ENCODE data around the gene LCN1. TPM values are rescaled to one million over a fixed set of nuclear protein-coding genes. Genes with fewer than 3 reads are reported as not detected.
A peak's percentile ranks its signal among the peaks of the same experiment; 100 is the strongest.

The LCN1 gene
- total and polyA plus RNA-seq, 4 donors: not detected

GRCh38 chr9:135500525-135501260, 20.5 kb upstream of the LCN1 start, which contains the start of gene MRPS2:
TSS of gene MRPS2 (plus strand) at chr9:135500682. CDS start at chr9:135500711, 29 bp downstream.
- Histone ChIP-seq H3K27me3 (ENCODE audit: control insufficient read depth in 4 of 4, insufficient read depth in 4 of 4, low read length in 3 of 4) (no peaks in the 10 kb centered on the region), H3K4me3 (ENCODE audit: low read depth in 1 of 3, low read length in 3 of 3) (peak within 1 kb of the TSS; percentile 76 to 84 (median 80)), H3K9me3 (ENCODE audit: control insufficient read depth in 4 of 4, low read length in 3 of 4) (no peaks in the 10 kb centered on the region), H3K9ac (ENCODE audit: low read depth in 1 of 2, low read length in 2 of 2) (peak within 1 kb of the TSS; percentile 20 to 42), H3K36me3 (ENCODE audit: control insufficient read depth in 4 of 4, insufficient read depth in 3 of 4, low read depth in 1 of 4, low read length in 3 of 4) (peaks cover 3 to 23% (median 9%) of the 10 kb centered on the region in 4 donors), H3K4me1 (ENCODE audit: control insufficient read depth in 4 of 4, insufficient read depth in 4 of 4, low read length in 3 of 4) (peaks cover 6 to 35% (median 23%) of the 10 kb centered on the region in 4 donors), H3K27ac (ENCODE audit: low read depth in 1 of 2, low read length in 2 of 2) (peak within 1 kb of the TSS; percentile 43 to 82)
- WGBS: under 1% methylated on average over 92 of the region's 92 CpGs
- TF ChIP-seq, protein P1, sequence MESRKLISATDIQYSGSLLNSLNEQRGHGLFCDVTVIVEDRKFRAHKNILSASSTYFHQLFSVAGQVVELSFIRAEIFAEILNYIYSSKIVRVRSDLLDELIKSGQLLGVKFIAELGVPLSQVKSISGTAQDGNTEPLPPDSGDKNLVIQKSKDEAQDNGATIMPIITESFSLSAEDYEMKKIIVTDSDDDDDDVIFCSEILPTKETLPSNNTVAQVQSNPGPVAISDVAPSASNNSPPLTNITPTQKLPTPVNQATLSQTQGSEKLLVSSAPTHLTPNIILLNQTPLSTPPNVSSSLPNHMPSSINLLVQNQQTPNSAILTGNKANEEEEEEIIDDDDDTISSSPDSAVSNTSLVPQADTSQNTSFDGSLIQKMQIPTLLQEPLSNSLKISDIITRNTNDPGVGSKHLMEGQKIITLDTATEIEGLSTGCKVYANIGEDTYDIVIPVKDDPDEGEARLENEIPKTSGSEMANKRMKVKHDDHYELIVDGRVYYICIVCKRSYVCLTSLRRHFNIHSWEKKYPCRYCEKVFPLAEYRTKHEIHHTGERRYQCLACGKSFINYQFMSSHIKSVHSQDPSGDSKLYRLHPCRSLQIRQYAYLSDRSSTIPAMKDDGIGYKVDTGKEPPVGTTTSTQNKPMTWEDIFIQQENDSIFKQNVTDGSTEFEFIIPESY (IDR thresholded peaks at IDR 0.05): no peak
- TF ChIP-seq REST (IDR thresholded peaks at IDR 0.05) (peak; percentile 49), RAD21 (IDR thresholded peaks at IDR 0.05) (peak in 1 of 2 donors; percentile 58), GABPA (IDR thresholded peaks at IDR 0.05 in 1 of 2, conservative IDR thresholded peaks at IDR 0.05 in 1 of 2) (peak in 1 of 2 donors; percentile 56), YY1 (IDR thresholded peaks at IDR 0.05) (peak; percentile 62), EGR1 (IDR thresholded peaks at IDR 0.05; ENCODE audit: low read depth in 2 of 2) (peak; percentile 76 to 78), RXRA (IDR thresholded peaks at IDR 0.05) (no peak), FOXA1 (IDR thresholded peaks at IDR 0.05) (peak; percentile 22)
- TF ChIP-seq, protein P2, sequence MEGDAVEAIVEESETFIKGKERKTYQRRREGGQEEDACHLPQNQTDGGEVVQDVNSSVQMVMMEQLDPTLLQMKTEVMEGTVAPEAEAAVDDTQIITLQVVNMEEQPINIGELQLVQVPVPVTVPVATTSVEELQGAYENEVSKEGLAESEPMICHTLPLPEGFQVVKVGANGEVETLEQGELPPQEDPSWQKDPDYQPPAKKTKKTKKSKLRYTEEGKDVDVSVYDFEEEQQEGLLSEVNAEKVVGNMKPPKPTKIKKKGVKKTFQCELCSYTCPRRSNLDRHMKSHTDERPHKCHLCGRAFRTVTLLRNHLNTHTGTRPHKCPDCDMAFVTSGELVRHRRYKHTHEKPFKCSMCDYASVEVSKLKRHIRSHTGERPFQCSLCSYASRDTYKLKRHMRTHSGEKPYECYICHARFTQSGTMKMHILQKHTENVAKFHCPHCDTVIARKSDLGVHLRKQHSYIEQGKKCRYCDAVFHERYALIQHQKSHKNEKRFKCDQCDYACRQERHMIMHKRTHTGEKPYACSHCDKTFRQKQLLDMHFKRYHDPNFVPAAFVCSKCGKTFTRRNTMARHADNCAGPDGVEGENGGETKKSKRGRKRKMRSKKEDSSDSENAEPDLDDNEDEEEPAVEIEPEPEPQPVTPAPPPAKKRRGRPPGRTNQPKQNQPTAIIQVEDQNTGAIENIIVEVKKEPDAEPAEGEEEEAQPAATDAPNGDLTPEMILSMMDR (IDR thresholded peaks at IDR 0.05; ENCODE audit: low read depth, low read length, missing input control): peak; percentile 87
- DNase-seq (ENCODE audit: low spot score): peak; percentile 88

DNA sequence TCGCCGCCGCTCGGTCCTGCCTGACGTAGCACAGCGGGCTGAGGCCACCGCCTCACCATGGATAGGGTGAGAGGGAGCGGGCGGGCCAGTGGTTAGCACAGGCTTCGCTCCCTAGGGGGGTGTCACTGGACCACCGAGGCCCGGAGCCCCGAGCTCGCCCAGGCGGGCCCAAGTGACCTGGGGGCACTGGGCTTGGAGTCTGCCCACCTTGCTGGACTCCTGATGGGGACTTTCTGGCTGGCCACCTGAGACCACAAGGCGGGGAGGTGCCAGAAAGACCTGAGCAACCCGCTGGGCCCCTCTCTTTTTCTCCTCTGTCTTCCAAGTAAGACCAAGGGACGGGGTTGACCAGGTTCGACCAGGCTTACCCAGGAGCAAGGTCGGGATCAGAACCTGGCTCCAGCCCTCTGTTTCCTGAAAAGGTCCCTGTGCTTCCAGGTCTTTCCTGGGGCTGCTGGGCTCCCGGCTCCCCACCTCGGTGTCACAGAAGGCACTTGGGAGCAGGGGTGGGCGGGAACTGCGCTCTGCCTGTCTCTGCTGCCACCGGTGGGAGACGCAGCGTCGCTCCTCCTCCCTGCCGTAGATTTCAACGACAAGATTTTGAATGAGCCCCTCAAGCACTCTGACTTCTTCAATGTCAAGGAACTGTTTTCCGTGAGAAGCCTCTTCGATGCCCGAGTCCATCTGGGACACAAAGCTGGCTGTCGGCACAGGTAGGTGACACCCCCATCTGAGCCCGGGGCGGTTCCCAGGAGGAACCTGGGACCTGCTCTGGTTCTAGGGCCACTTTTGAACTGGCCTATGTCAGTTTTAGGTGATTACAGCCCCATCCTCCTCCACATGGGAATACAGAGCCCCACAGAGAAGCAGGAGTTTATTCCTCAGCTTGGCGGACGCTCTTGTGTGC, 19.7 kb upstream of the LCN1 start:
- Histone ChIP-seq H3K4me1 (ENCODE audit: control insufficient read depth in 4 of 4, insufficient read depth in 4 of 4, low read length in 3 of 4) (peaks cover 6 to 35% (median 23%) of the 10 kb centered on the region in 4 donors), H3K9ac (ENCODE audit: low read depth in 1 of 2, low read length in 2 of 2) (peak overlapping the region; percentile 20 to 42), H3K27me3 (ENCODE audit: control insufficient read depth in 4 of 4, insufficient read depth in 4 of 4, low read length in 3 of 4) (no peaks in the 10 kb centered on the region), H3K4me3 (ENCODE audit: low read depth in 1 of 3, low read length in 3 of 3) (peak overlapping the region; percentile 72 to 84 (median 80)), H3K36me3 (ENCODE audit: control insufficient read depth in 4 of 4, insufficient read depth in 3 of 4, low read depth in 1 of 4, low read length in 3 of 4) (peaks cover 3 to 23% (median 9%) of the 10 kb centered on the region in 4 donors), H3K9me3 (ENCODE audit: control insufficient read depth in 4 of 4, low read length in 3 of 4) (no peaks in the 10 kb centered on the region), H3K27ac (ENCODE audit: low read depth in 1 of 2, low read length in 2 of 2) (peak overlapping the region in 1 of 2 donors; percentile 43)
- no peak for TF ChIP-seq NR2F2 (IDR thresholded peaks at IDR 0.05)
- no peak for DNase-seq (ENCODE audit: low spot score)
- 52% methylated on average over 38 of the region's 38 CpGs for WGBS
